SK-N-SH treated with all-trans-retinoic acid at 6 μM for 48 hours (cell line): ENCODE data around the gene HMCN2.

Experiments used
- BACH2 ChIP-seq: fragments of 250-450 bp; sonication (Bioruptor Pico); IDR thresholded peaks from 2 replicates; pipeline ENCODE4 v1.9.0; 2021; ENCODE audit warnings: mild to moderate bottlenecking, borderline replicate concordance
- CREB5 ChIP-seq: fragments of 250-450 bp; sonication (Bioruptor Pico); IDR thresholded peaks from 2 replicates; pipeline ENCODE4 v1.5.1; 2020; ENCODE audit warnings: low read depth, mild to moderate bottlenecking, moderate library complexity
- ESRRG ChIP-seq: fragments of 250-450 bp; sonication (Bioruptor Pico); IDR thresholded peaks from 2 replicates; pipeline ENCODE4 v1.6.1; 2021; ENCODE audit warnings: mild to moderate bottlenecking
- PATZ1 ChIP-seq: fragments of 250-450 bp; sonication (Bioruptor Pico); IDR thresholded peaks from 2 replicates; pipeline ENCODE4 v1.8.0; 2020; ENCODE audit warnings: mild to moderate bottlenecking, moderate library complexity, borderline replicate concordance
- RARB ChIP-seq: fragments of 250-450 bp; sonication (Bioruptor Pico); IDR thresholded peaks from 2 replicates; pipeline ENCODE4 v1.8.0; 2021; ENCODE audit warnings: mild to moderate bottlenecking, moderate library complexity
- SNAI2 ChIP-seq: fragments of 250-450 bp; sonication (Bioruptor Pico); IDR thresholded peaks from 2 replicates; pipeline ENCODE4 v1.5.0; 2020; ENCODE audit warnings: mild to moderate bottlenecking, moderate library complexity
- TCF4 ChIP-seq: fragments of 250-450 bp; sonication (Bioruptor Pico); IDR thresholded peaks from 2 replicates; pipeline ENCODE4 v1.8.0; 2021; ENCODE audit warnings: mild to moderate bottlenecking, moderate library complexity, borderline replicate concordance
- ZC3H10 ChIP-seq: fragments of 250-450 bp; sonication (Bioruptor Pico); IDR thresholded peaks from 2 replicates; pipeline ENCODE4 v1.5.1; 2021; ENCODE audit warnings: mild to moderate bottlenecking, moderate library complexity
- ZFP30 ChIP-seq: fragments of 450-650 bp; formaldehyde crosslinking; IDR thresholded peaks from 2 replicates; pipeline ENCODE4 v1.5.0; 2022; ENCODE audit warnings: mild to moderate bottlenecking, moderate library complexity
- ZNF565 ChIP-seq: fragments of 450-650 bp; formaldehyde crosslinking; conservative IDR thresholded peaks from 2 replicates; pipeline ENCODE4 v1.5.0; 2020; ENCODE audit warnings: low read depth, mild to moderate bottlenecking, moderate library complexity
- ZNF70 ChIP-seq: fragments of 450-650 bp; formaldehyde crosslinking; IDR thresholded peaks from 2 replicates; pipeline ENCODE4 v1.5.0; 2020; ENCODE audit warnings: mild to moderate bottlenecking, moderate library complexity
- ZNF8 ChIP-seq: fragments of 450-650 bp; formaldehyde crosslinking; IDR thresholded peaks from 2 replicates; pipeline ENCODE4 v1.5.0; 2020; ENCODE audit warnings: mild to moderate bottlenecking, moderate library complexity
- TF ChIP-seq, protein P1 (sequence below): fragments of 250-450 bp; sonication (Bioruptor Pico); IDR thresholded peaks from 2 replicates; pipeline ENCODE4 v1.8.0; 2021; ENCODE audit warnings: low read depth, mild to moderate bottlenecking, moderate library complexity, borderline replicate concordance
- TF ChIP-seq, protein P2 (sequence below): fragments of 250-450 bp; sonication (Bioruptor Pico); IDR thresholded peaks from 2 replicates; pipeline ENCODE4 v1.5.0; 2020; ENCODE audit warnings: mild to moderate bottlenecking, moderate library complexity

GRCh38 chr9:130458804-130459067 is 193.2 kb downstream of the HMCN2 start:
- TF ChIP-seq ZNF8 (CRISPR knock-in tag) = no peak
- no peak for TF ChIP-seq ZNF70 (CRISPR knock-in tag)
- TF ChIP-seq, protein P1, sequence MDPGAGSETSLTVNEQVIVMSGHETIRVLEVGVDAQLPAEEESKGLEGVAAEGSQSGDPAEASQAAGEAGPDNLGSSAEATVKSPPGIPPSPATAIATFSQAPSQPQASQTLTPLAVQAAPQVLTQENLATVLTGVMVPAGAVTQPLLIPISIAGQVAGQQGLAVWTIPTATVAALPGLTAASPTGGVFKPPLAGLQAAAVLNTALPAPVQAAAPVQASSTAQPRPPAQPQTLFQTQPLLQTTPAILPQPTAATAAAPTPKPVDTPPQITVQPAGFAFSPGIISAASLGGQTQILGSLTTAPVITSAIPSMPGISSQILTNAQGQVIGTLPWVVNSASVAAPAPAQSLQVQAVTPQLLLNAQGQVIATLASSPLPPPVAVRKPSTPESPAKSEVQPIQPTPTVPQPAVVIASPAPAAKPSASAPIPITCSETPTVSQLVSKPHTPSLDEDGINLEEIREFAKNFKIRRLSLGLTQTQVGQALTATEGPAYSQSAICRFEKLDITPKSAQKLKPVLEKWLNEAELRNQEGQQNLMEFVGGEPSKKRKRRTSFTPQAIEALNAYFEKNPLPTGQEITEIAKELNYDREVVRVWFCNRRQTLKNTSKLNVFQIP (CRISPR knock-in tag) = no peak
- TF ChIP-seq SNAI2 (CRISPR knock-in tag) = no peak
- no peak for TF ChIP-seq RARB (CRISPR knock-in tag)
- TF ChIP-seq ESRRG = no peak
- TF ChIP-seq ZNF565 (CRISPR knock-in tag) = no peak
- no peak for TF ChIP-seq BACH2 (CRISPR knock-in tag)
- no peak for TF ChIP-seq ZFP30 (CRISPR knock-in tag)
- TF ChIP-seq, protein P2, sequence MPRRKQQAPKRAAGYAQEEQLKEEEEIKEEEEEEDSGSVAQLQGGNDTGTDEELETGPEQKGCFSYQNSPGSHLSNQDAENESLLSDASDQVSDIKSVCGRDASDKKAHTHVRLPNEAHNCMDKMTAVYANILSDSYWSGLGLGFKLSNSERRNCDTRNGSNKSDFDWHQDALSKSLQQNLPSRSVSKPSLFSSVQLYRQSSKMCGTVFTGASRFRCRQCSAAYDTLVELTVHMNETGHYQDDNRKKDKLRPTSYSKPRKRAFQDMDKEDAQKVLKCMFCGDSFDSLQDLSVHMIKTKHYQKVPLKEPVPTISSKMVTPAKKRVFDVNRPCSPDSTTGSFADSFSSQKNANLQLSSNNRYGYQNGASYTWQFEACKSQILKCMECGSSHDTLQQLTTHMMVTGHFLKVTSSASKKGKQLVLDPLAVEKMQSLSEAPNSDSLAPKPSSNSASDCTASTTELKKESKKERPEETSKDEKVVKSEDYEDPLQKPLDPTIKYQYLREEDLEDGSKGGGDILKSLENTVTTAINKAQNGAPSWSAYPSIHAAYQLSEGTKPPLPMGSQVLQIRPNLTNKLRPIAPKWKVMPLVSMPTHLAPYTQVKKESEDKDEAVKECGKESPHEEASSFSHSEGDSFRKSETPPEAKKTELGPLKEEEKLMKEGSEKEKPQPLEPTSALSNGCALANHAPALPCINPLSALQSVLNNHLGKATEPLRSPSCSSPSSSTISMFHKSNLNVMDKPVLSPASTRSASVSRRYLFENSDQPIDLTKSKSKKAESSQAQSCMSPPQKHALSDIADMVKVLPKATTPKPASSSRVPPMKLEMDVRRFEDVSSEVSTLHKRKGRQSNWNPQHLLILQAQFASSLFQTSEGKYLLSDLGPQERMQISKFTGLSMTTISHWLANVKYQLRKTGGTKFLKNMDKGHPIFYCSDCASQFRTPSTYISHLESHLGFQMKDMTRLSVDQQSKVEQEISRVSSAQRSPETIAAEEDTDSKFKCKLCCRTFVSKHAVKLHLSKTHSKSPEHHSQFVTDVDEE = no peak
- TF ChIP-seq ZC3H10 (CRISPR knock-in tag) = no peak
- no peak for TF ChIP-seq PATZ1 (CRISPR knock-in tag)
- TF ChIP-seq CREB5 (CRISPR knock-in tag) = no peak
- no peak for TF ChIP-seq TCF4 (CRISPR knock-in tag)
